Gastroesophageal sphincter (tissue), 4 donors: ENCODE measurements around the gene CMSS1. TPM values are rescaled to one million over a fixed set of nuclear protein-coding genes. Genes with fewer than 3 reads are reported as not detected.
A peak's percentile ranks its signal among the peaks of the same experiment; 100 is the strongest.

Experiments
- ATAC-seq: fragments of 150-250 bp; one replicate; pipeline ENCODE4 v1.9.1; 2016; ENCODE audit warnings: mild to moderate bottlenecking, moderate library complexity
- H3K27ac ChIP-seq, 4 donors: fragments of 200-600 bp; sonication (generic) in 3 of 4; 1 replicate in 3 of 4; 2 replicates in 1 of 4; pipeline ENCODE4 v1.5.1; 2016 to 2019
- H3K27me3 ChIP-seq: fragments of 200-600 bp; sonication (generic); one replicate; pipeline ENCODE4 v1.5.1; 2019
- H3K36me3 ChIP-seq, 2 donors: fragments of 200-600 bp; sonication (generic); one replicate each; pipeline ENCODE4 v1.5.1; 2019; ENCODE audit warnings: control low read depth in 1 of 2
- H3K4me1 ChIP-seq, 3 donors: fragments of 200-600 bp; sonication (generic); 1 replicate in 2 of 3; 2 replicates in 1 of 3; pipeline ENCODE4 v1.5.1; 2016 to 2019; ENCODE audit warnings: control low read depth in 2 of 3
- H3K4me3 ChIP-seq, 2 donors: fragments of 200-600 bp; sonication (generic); one replicate each; pipeline ENCODE4 v1.5.1; 2019; ENCODE audit warnings: mild to moderate bottlenecking in 1 of 2, moderate library complexity in 1 of 2
- H3K9me3 ChIP-seq, 3 donors: fragments of 200-600 bp; sonication (generic); one replicate each; pipeline ENCODE4 v1.5.1; 2017 to 2019; ENCODE audit warnings: control low read depth in 2 of 3
- CTCF ChIP-seq, 4 experiments: fragments of 200-600 bp in 2 of 4; fragments of 450-650 bp in 2 of 4; sonication (generic) in 1 of 4; IDR thresholded peaks; one replicate each; pipeline ENCODE4 v1.5.1; 2017 to 2019; ENCODE audit warnings: antibody characterized with exemption in 4 of 4, mild to moderate bottlenecking in 2 of 4, moderate library complexity in 2 of 4
- EP300 ChIP-seq: sonication (generic); formaldehyde crosslinking; IDR thresholded peaks from one replicate; pipeline ENCODE4 v1.6.1; 2017; ENCODE audit warnings: antibody characterized with exemption, mild to moderate bottlenecking
- POLR2A ChIP-seq, 2 donors: fragments of 450-650 bp; IDR thresholded peaks; one replicate each; pipeline ENCODE4 v1.6.1; 2017; ENCODE audit warnings: antibody characterized with exemption in 2 of 2, mild to moderate bottlenecking in 2 of 2, moderate library complexity in 1 of 2
- POLR2AphosphoS5 ChIP-seq: sonication (generic); formaldehyde crosslinking; IDR thresholded peaks from one replicate; pipeline ENCODE4 v1.6.1; 2017; ENCODE audit warnings: antibody characterized with exemption
- WGBS, 2 donors: methylation state at CpG; one replicate each; pipeline ENCODE4 v1.1.5; 2018; ENCODE audit warnings: low coverage in 1 of 2; 5-methylcytosine and 5-hydroxymethylcytosine counted together
- total RNA-seq, 4 donors: library from RNA; depleted of rRNA; stranded (reverse); fragments of >200 nt; gene quantifications; one replicate each; pipeline ENCODE4 v1.1.0, GENCODE V29; 2016

Gene CMSS1
- total RNA-seq, 4 donors from 2014 or later: 15.2 to 20.8 (median 16.6) TPM

DNA sequence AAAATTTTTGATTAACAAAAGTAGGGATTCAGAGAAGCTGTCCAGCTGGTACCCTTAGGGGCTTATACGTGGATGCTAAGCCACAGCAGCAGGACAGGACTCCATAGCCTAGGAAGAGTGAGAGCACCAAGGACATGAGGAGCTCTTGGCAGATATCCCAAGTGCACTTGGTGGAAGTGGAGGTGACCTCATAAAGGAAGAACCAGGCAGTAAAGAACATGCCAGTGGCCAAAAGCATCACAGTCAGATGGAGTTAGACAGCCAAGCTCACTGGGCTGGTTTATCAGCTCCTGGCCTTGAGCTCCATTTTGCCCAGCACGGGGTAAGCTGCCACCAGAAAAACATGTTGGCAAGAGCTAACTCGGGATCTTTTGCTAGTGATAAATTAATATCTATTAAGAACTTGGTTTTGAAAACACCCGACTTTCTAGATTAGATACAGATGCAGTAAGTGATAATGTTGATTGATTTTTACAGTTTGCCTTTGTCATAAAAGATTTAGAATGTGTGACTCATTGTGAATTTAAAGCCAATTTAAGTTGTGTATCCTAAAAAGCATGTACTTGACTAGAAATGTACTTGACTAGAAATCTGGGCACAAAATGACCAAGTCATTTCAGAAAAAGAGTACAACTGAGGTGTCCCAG lies 108.0 kb downstream of the CMSS1 start:
- Histone ChIP-seq H3K4me1 (peaks cover 16 to 54% (median 19%) of the 10 kb centered on the region in 3 donors), H3K4me3 (no peak overlapping the region), H3K27me3 (no peaks in the 10 kb centered on the region), H3K27ac (peak overlapping the region in 3 of 4 donors; percentile 26 to 48 (median 40)), H3K36me3 (no peaks in the 10 kb centered on the region), H3K9me3 (no peaks in the 10 kb centered on the region)
- peak; percentile 29 for ATAC-seq
- no peak for TF ChIP-seq EP300
- no peak for TF ChIP-seq POLR2AphosphoS5
- no peak for TF ChIP-seq POLR2A (IDR thresholded peaks at IDR 0.05)
- TF ChIP-seq CTCF (IDR thresholded peaks at IDR 0.05): no peak
- WGBS, 2 donors: 47 to 52% methylated on average over 3 to 4 of the region's 4 CpGs

DNA sequence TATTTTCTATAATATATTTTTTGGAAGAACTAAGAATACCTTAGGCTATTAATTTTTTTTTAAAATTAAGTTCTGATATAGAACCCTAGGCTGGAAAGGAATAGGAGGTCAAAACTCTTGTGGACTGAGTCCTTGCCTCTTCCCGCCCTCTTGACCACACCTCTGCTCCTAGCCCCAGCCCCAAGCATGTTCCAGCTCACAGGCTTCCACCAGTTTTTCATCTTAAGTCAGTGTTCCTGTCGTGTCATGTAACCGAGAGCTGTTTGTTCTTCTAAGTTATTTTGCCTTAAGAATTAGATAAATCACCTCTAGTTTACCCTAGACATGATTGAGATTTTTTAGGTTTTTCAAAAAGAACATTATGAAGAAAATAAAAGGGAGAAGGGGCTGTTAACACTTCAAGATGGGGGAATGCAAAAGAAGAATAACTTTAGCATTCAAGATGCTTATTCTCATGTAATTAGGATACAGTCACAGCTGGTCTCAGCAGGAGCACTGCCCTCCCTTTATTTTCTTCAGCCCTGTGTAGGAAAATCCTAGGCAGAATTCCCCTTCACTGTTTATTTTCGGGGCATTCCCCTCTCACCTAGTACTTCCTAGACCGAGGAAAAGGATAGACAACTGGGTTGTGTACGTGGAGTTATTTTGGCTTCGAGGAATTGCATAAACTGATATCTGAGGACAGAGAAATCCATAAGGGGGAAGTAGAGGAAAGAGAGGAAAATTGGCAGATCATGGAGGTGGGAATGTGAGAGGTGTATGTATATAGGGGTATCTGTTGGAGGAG lies 110.2 kb downstream of the CMSS1 start:
- no peaks in the 10 kb centered on the region for H3K36me3 ChIP-seq
- no peak for TF ChIP-seq POLR2AphosphoS5
- TF ChIP-seq POLR2A (IDR thresholded peaks at IDR 0.05): no peak
- TF ChIP-seq EP300: no peak
- no peak for TF ChIP-seq CTCF (IDR thresholded peaks at IDR 0.05)
- WGBS, 2 donors: 30 to 41% methylated on average over 6 to 7 of the region's 7 CpGs
- H3K27me3 ChIP-seq: no peaks in the 10 kb centered on the region
- H3K4me3 ChIP-seq: no peak overlapping the region
- peak overlapping the region; percentile 74 to 84 (median 79) for H3K27ac ChIP-seq
- H3K9me3 ChIP-seq: no peaks in the 10 kb centered on the region
- H3K4me1 ChIP-seq: peaks cover 21 to 58% (median 23%) of the 10 kb centered on the region in 3 donors
- ATAC-seq: no peak

DNA sequence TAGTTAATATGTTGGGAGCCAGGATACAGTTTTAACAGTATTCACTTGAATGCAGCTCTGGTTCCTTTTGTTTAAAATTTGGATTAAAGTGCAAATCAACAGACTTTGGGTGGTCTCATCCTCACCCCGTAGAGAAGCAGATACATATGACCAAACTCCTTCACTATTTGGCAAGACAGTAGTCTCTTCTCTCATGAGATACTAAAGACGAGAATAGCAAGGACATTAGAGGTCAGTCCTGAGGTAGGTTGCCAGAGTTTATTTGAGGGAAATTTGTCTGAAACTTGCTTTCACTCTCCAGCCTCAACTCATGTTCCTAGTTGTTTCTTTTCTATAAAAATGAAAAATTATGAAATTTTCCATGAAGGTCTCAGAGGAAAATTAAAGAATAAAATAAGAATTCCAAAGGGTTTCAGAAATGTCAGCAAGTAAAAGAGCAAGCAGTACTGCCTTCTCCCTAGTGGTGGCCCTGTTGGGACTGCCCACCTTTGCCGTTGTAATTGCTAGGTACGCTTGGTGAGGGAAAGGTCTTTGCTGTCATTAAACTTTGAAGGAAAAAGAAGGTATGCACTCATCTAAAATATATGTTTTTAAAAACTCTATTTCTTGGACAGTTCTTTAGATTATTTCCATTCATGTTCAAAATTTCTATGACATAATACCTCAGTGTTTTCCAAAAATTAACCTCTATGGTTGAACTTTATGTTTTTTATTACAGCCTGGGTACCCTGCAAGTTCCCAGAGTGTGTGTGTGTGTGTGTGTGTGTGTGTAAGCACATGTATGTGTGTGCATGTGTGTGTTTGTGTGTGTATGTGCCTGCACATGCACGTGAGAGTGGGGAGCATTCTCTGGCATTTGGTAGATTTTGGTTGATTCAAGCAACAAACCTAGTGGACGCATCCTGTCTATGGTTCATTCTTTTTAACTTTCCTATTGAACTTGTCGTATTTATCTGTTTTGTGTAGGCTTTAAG lies 111.4 kb downstream of the CMSS1 start:
- TF ChIP-seq CTCF (IDR thresholded peaks at IDR 0.05): peak; percentile 36 to 56 (median 46)
- no peak for TF ChIP-seq POLR2AphosphoS5
- Histone ChIP-seq H3K4me3 (no peak overlapping the region), H3K27me3 (no peaks in the 10 kb centered on the region), H3K36me3 (no peaks in the 10 kb centered on the region), H3K4me1 (peaks cover 21 to 58% (median 23%) of the 10 kb centered on the region in 3 donors), H3K9me3 (no peaks in the 10 kb centered on the region), H3K27ac (peak overlapping the region; percentile 74 to 84 (median 79))
- ATAC-seq: peak; percentile 42
- 27 to 44% methylated on average over 7 of the region's 7 CpGs for WGBS, 2 donors

DNA sequence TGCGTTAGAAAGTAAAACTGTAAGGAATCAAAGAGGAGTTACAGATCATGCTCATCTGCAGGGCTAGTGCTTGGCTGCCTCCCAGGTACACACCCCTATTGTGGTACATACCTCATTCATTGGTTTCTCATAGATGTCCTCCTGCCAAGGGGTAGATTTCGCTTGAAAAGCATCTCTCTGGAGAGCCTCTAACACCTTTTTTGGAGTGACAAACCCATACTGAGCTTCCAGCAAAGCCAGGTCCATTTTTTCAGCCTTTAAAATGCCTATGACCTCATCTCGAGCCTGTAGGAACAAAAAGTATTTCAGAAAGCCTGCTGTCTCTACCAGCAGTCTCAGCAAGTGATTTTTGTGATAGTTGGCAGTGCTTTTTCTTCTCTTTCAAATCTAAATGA lies 112.1 kb downstream of the CMSS1 start:
- H3K27ac ChIP-seq: peak overlapping the region; percentile 74 to 84 (median 79)
- H3K9me3 ChIP-seq: no peaks in the 10 kb centered on the region
- no peaks in the 10 kb centered on the region for H3K36me3 ChIP-seq
- no peaks in the 10 kb centered on the region for H3K27me3 ChIP-seq
- peaks cover 21 to 64% (median 23%) of the 10 kb centered on the region in 3 donors for H3K4me1 ChIP-seq
- no peak overlapping the region for H3K4me3 ChIP-seq
- no peak for TF ChIP-seq POLR2A (IDR thresholded peaks at IDR 0.05)
- peak; percentile 51 for TF ChIP-seq POLR2AphosphoS5
- peak; percentile 74 for ATAC-seq
- WGBS, 2 donors: 11 to 23% methylated on average over 3 of the region's 3 CpGs

DNA sequence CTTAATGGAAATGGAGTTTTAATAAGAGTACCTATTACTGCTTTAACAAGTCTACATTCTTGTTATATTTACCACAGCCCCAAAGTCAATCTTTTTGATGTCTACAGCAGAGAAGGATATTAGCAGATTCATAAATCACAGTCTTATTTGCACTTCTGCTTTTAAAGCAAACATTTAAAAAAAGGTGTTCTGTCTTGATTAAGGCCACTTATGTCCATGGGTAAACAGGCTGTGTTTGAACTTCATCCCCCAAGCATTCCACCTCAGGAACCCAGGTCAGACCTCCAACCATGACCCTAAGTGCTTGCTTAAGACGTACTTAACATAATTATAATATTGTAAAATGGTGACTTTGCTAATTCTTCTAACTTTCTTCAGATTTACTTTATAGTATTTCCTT lies 113.4 kb downstream of the CMSS1 start:
- ATAC-seq: no peak
- Histone ChIP-seq H3K27me3 (no peaks in the 10 kb centered on the region), H3K4me3 (no peak overlapping the region), H3K36me3 (no peaks in the 10 kb centered on the region), H3K4me1 (peaks cover 21 to 66% (median 22%) of the 10 kb centered on the region in 3 donors), H3K9me3 (no peaks in the 10 kb centered on the region), H3K27ac (peak overlapping the region; percentile 74 to 84 (median 79))
- no peak for TF ChIP-seq POLR2A (IDR thresholded peaks at IDR 0.05)
- no peak for TF ChIP-seq POLR2AphosphoS5
- TF ChIP-seq CTCF (IDR thresholded peaks at IDR 0.05): no peak
- no peak for TF ChIP-seq EP300
- WGBS, 2 donors: 40 to 68% methylated on average over 1 of the region's 1 CpG
